PC-3 (cell line): ENCODE data around the gene RNASET2.

Experiments used
- CTCF ChIP-seq: fragments of 300-600 bp; sonication (generic); conservative IDR thresholded peaks from 2 replicates; pipeline ENCODE4 v1.5.1; 2017; ENCODE audit warnings: antibody characterized with exemption, low read depth, mild to moderate bottlenecking, low read length
- EZH2 ChIP-seq: fragments of 300-600 bp; sonication (generic); IDR thresholded peaks from one replicate; pipeline ENCODE4 v1.6.1; 2017; ENCODE audit warnings: antibody characterized with exemption, mild to moderate bottlenecking, low read length; ENCODE audit not compliant: unreplicated experiment
- EZH2phosphoT487 ChIP-seq: fragments of 300-600 bp; sonication (generic); IDR thresholded peaks from 2 replicates; pipeline ENCODE4 v1.6.1; 2018; ENCODE audit warnings: mild to moderate bottlenecking, antibody characterized with exemption, low read length, borderline replicate concordance

DNA sequence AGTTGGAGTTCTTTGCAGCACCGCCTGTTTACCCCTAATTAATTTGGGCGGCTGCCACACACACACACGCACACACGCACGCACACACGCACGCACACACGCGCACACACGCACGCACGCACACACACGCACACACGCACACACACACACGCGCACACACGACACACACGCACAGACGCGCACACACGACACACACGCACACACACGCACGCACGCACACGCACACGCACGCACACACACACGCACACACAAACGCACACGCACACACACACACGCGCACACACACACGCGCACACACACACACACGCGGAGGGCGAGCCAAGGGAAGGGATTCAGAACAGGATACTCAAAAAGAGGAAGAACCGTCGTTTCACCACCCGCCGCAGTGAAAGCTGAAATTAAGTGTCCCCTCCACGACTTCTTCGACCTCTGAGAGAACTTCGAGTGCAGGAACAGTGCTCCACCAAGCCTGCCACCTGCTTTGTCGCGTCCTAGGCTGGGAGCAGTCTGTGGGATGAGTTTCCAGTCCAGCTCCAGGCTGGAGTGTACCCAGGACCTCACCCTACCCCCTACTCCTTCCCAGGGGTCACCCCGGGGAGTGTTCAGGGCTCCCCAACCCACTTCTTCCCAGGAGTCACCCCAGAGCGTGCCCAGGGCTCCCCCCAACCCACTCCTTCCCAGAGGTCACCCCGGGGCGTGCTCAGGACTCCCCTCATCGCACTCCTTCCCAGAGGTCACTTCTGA, 1.1 kb downstream of the RNASET2 start:
- TF ChIP-seq CTCF (no peak), EZH2 (no peak), EZH2phosphoT487 (no peak)
